GM21529 (cell line): ENCODE measurements around the gene JAML.
A peak's percentile ranks its signal among the peaks of the same experiment; 100 is the strongest.

ENCODE experiments used
- ATAC-seq: cut with Tn5 transposase; IDR thresholded peaks from one replicate; pipeline ENCODE4 v1.9.1; 2021; ENCODE audit not compliant: unreplicated experiment

The JAML gene

DNA sequence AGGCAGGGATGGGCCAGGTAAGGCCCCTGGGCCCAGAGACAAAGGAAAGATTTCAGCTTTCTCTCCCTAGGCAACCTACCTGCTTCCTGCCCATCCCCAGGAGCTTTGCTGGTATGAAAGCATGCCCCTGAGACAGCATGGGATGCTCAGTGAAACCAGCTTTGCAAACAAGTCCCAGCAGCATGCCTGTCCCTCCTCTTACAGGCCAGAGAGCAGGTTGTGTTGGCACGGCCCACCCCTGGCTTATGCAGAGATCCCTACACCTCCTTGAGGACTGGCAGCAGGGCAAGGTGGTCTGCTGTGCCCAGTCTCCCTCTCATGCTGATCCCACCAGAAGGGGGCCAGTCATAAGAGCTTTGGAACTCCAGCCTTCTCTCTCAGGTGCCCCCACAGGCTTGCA lies 75.3 kb downstream of the JAML start:
- no peak for ATAC-seq

DNA sequence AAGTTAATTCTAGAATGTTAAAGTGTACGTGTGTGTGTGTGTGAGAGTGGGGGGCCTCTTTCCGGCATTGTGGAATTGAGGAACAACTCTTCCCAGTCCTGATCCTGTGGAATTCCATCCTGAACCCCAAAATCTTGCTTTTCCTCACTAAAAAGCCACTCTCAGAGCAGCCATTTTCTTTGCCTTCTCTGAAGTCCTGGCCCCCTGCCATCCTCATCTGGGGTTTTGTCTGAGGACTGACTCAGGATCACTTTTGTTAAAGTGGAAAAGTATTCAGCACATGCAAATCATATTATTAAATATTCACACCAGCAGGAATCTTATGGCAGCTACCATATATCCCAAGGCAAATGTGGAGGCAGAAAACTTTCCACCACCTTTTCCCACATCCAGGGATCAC lies 76.0 kb downstream of the JAML start:
- no peak for ATAC-seq

DNA sequence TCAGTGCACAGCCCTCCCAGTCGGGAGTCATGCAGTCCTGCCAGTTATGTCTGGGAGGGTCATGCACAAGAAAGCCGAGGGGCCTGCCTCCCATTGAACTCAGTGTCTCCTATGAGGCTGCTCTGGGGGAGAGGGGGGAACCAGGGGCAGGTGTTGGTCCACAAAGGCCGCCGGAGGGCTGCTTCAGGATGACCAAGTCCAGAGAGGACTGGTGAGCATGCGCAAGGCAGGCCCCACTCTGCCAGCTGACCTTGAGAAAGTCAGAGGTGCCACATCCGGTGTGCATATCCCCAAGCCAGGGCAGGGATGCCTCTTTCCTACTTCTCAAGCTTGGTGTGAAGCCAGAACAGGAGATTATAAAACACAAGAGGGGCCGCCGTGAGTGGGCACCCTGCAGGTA lies 76.6 kb downstream of the JAML start:
- no peak for ATAC-seq

DNA sequence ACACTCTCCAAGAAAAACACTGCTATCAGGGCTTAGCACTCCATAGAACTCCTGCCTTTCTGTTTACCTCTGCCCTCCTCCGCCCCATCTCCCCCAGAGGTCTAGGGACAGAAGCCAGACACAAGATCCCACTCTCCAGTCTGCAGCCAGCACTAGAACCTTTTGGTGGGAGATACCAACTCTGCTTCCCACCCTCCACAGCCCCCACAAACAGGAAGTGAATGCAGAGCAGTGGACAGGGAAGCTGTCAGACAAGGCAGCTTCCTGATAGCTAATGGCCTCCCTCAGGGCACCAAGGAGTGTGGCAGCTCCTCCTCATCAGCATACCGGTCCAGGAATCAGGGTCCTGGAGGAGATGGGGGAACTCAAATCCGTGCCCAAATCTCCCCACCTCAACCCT lies 77.3 kb downstream of the JAML start:
- ATAC-seq, result no peak

DNA sequence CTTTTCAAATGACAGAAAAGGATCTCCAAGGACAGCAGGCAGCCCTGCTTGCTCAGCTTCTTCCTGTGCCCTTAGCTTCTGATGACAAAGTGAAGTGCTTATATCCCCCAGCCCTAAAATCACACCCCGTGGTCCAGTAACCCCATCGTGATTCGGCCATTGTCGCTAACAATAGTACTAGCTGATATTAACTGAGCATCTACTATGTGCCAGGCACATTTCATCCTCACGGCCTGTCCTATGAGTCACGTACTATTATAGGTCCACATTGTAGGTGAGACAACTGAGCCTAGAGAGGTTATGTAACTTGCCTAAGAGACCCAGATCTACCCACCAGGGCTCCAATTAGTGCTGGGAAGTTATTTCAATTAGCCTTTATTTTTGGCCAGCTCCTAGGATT lies 78.3 kb downstream of the JAML start:
- no peak for ATAC-seq

DNA sequence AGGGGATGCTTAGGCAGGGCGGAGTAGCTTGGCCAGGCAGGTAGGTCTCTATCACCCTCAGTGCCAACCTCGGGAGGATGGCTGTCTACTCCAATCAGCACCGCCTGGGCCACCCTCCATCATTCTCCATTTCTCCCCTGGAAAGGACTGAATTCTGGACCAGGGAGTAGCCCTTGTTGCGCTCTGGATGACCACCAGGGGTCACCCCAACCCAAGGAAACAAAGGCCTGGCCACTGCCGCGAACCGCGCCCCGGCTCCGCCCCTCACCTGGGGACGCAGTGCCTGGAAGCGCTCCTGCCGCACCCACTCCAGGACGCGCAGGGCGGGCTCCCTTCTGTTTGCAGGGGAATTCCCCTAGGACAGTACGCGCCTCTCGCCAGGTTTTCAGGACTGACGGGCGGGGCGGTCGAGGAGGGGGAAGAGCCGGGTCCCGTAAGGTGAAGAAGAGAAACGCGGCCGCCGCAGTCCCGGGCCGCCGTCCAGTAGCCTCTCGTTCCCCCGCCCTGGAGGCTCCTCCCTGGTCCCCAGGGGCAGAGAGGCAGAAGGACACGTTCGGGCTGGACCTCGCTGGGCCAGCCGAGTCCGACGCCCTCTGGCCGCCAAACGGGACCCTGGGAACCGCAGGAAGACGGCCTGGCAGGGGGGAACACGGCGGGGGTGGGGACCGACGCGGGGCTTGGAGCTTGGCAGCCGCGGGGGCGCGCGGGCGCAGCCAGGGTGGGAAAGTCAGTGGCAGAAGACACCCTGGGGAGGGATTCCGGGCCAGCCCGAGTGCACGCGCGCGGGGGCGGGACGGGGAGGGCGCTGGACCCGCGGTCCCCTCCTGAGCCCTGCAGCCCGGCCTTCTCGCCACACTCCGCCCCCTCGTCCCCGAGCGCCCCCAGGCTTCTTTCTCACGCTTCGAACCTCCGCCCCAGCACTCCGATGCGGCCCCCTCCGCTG lies 79.3 kb downstream of the JAML start:
- ATAC-seq, result peak; percentile 88

DNA sequence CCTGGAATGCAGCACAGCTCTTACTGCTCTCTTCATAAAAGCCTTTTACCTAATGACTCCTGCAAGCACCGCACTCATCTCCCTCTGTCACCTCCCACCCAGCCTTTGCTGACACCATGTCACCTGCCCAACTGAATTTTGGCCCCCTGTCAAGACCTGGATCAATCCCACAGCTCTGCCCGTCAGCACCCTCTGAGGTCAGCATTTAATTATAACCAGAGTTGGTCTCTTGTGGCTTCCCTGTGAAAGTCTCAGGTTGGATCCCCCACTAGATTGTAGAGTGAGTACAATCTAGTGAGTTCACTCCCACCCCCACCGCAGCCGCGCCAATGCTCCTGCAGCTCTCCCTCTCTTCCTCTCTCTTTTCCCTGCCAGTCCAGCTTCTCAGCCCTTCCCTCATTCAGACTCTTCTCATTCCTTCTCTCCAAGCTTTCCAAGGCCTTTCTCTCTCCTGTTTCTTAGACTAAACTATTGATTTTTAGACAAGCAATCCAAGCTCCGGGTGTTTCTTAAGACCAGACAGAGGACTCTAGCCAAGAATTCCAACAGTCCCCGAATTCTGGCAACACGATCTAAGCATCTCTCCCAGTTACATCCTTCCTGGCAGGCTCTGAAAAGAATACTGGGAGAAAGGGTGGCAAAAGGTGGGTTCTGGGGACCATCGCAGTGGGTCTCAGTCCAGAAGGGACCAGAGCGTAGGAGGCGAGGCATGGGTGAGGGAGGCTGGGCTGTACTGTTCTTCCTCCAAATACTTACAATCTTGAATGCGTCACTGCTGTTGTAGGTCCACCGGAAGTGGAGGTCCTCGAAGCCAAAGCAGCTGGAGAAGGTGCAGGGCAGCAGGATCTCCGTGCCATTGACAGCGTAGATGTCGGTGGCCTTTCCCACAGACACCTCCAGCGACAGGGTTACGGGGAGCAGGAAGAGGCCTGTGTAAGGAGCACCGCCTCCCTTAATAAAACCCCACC lies 80.2 kb downstream of the JAML start:
- no peak for ATAC-seq
